Smooth muscle cell (in vitro differentiated cells): ENCODE data around the gene NKTR. TPM values are rescaled to one million over a fixed set of nuclear protein-coding genes. Genes with fewer than 3 reads are reported as not detected.

Experiments
- DNase-seq: peaks from one replicate; lab custom pipeline; 2025; ENCODE audit not compliant: unreplicated experiment; lab: John Stamatoyannopoulos, UW
- H2AFZ ChIP-seq: fragments of 200-600 bp; sonication (generic); 2 replicates; pipeline ENCODE4 v1.6.0; 2016; ENCODE audit warnings: antibody characterized with exemption, low read depth, mild to moderate bottlenecking
- H3F3A ChIP-seq: fragments of 200-600 bp; sonication (generic); 2 replicates; pipeline ENCODE4 v1.6.0; 2017; ENCODE audit warnings: antibody characterized with exemption, low read depth
- H3K27ac ChIP-seq: fragments of 200-600 bp; sonication (generic); 2 replicates; pipeline ENCODE4 v1.5.1; 2016; ENCODE audit warnings: low read depth, mild to moderate bottlenecking
- H3K27me3 ChIP-seq: fragments of 200-600 bp; sonication (generic); 2 replicates; pipeline ENCODE4 v1.6.1; 2016; ENCODE audit warnings: low read depth, mild to moderate bottlenecking
- H3K36me3 ChIP-seq: fragments of 200-600 bp; sonication (generic); 2 replicates; pipeline ENCODE4 v1.5.1; 2016; ENCODE audit warnings: low read depth
- H3K4me1 ChIP-seq: fragments of 200-600 bp; sonication (generic); 2 replicates; pipeline ENCODE4 v1.5.1; 2016; ENCODE audit warnings: low read depth
- H3K4me2 ChIP-seq: fragments of 200-600 bp; sonication (generic); 2 replicates; pipeline ENCODE4 v1.6.0; 2016; ENCODE audit warnings: mild to moderate bottlenecking
- H3K4me3 ChIP-seq: fragments of 200-600 bp; sonication (generic); 2 replicates; pipeline ENCODE4 v1.5.1; 2016; ENCODE audit warnings: mild to moderate bottlenecking
- H3K79me2 ChIP-seq: fragments of 200-600 bp; sonication (generic); 2 replicates; pipeline ENCODE4 v1.6.0; 2016; ENCODE audit warnings: low read depth, mild to moderate bottlenecking
- H3K9ac ChIP-seq: fragments of 200-600 bp; sonication (generic); 2 replicates; pipeline ENCODE4 v1.6.0; 2016; ENCODE audit warnings: low read depth
- H3K9me3 ChIP-seq: fragments of 200-600 bp; sonication (generic); replicated peaks from 2 replicates; pipeline ENCODE4 v1.5.1; 2016; ENCODE audit warnings: low read depth
- H4K20me1 ChIP-seq: fragments of 200-600 bp; sonication (generic); 2 replicates; pipeline ENCODE4 v1.6.0; 2016; ENCODE audit warnings: low read depth
- CTCF ChIP-seq: fragments of 200-600 bp; sonication (generic); IDR thresholded peaks from 2 replicates; pipeline ENCODE4 v1.5.1; 2017; ENCODE audit warnings: borderline replicate concordance, mild to moderate bottlenecking, antibody characterized with exemption; ENCODE audit not compliant: insufficient read depth, poor library complexity, severe bottlenecking
- WGBS: methylation state at CpG from one replicate; pipeline ENCODE4 v1.1.7; 2016; ENCODE audit warnings: low lambda C conversion rate; 5-methylcytosine and 5-hydroxymethylcytosine counted together
- polyA plus RNA-seq: library from polyadenylated mRNA; unstranded; fragments of >200 nt; fragmentation: Nextera tagmentation; extraction: Ambion mirVana; gene quantifications from 2 replicates; pipeline ENCODE4 v1.2.1, GENCODE V29; 2016
- total RNA-seq: library from RNA; depleted of rRNA; stranded (reverse); fragments of >200 nt; gene quantifications from 2 replicates; pipeline ENCODE4 v1.2.3, GENCODE V29; 2014

The NKTR gene
- total and polyA plus RNA-seq, 2 experiments from 2014 or later, result 37.1 to 91.3 TPM

DNA sequence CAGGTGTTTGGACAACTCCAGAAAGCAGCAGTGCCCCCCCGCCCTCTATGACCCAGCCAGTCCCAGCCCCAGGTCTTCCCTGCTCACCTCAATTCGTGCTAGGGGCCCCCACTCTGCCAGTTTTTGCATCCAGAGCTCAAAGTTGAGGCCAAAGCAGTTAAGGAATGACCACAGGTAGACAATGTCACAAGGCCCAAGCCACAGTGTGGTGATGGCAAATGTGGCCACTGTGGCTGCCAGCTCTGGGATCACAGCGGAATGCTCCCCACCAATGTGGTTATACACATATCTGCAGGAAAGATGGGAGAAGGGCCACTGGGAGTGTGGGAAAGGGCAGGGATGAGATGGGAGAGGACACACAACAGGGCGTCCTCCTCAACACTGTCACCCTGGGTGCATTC lies 93.0 kb downstream of the NKTR start:
- H3K79me2 ChIP-seq, result no peaks in the 10 kb centered on the region
- H3F3A ChIP-seq, result no peaks in the 10 kb centered on the region
- H3K4me1 ChIP-seq, result no peaks in the 10 kb centered on the region
- no peak overlapping the region for H3K4me3 ChIP-seq
- DNase-seq, result no peak
- WGBS, result 81% methylated on average over 3 of the region's 4 CpGs
- no peaks in the 10 kb centered on the region for H3K36me3 ChIP-seq
- no peak for TF ChIP-seq CTCF
- H2AFZ ChIP-seq, result no peak overlapping the region
- H3K27me3 ChIP-seq, result peaks cover 17% of the 10 kb centered on the region
- no peaks in the 10 kb centered on the region for H4K20me1 ChIP-seq
- no peak overlapping the region for H3K27ac ChIP-seq
- no peaks in the 10 kb centered on the region for H3K9me3 ChIP-seq
- H3K4me2 ChIP-seq, result no peak overlapping the region
- no peak overlapping the region for H3K9ac ChIP-seq

DNA sequence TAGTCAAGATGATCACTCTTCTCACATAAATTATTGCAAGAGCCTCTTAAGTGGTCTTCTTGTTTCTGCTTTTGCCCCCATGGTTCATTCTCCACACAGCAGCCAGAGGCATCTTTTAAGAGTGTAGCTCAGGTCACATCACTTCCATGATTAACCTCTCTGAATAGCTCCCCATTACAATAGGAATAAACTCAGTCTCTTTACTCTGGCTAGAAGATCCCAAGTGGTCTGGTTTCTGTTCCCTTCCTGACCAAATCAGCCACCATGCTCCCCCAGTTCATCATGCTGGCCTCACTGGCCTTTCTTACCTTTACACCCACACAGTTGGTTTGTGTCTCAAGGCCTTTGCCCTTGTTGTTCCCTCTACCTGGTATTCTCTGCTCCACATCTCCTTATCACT lies 93.9 kb downstream of the NKTR start:
- Histone ChIP-seq H3K27me3 (peaks cover 17% of the 10 kb centered on the region), H2AFZ (no peak overlapping the region)
- no peak for TF ChIP-seq CTCF

GRCh38 chr3:42696356-42697288 lies 96.1 kb downstream of the NKTR start:
- Histone ChIP-seq H3K79me2 (no peaks in the 10 kb centered on the region), H3F3A (no peaks in the 10 kb centered on the region), H3K36me3 (no peaks in the 10 kb centered on the region), H2AFZ (no peak overlapping the region), H3K4me2 (no peak overlapping the region), H3K4me1 (no peaks in the 10 kb centered on the region), H3K27ac (no peak overlapping the region), H3K4me3 (no peak overlapping the region), H4K20me1 (no peaks in the 10 kb centered on the region), H3K9me3 (no peaks in the 10 kb centered on the region), H3K9ac (no peak overlapping the region), H3K27me3 (peaks cover 14% of the 10 kb centered on the region)
- DNase-seq, result no peak
- 86% methylated on average over 19 of the region's 19 CpGs for WGBS
- no peak for TF ChIP-seq CTCF

More for the DNA sequence above, 93.9 kb downstream of the NKTR start:
- Histone ChIP-seq H3F3A (no peaks in the 10 kb centered on the region), H4K20me1 (no peaks in the 10 kb centered on the region), H3K4me3 (no peak overlapping the region), H3K36me3 (no peaks in the 10 kb centered on the region), H3K9me3 (no peaks in the 10 kb centered on the region), H3K9ac (no peak overlapping the region), H3K79me2 (no peaks in the 10 kb centered on the region), H3K4me1 (no peaks in the 10 kb centered on the region), H3K4me2 (no peak overlapping the region), H3K27ac (no peak overlapping the region)
- DNase-seq, result no peak
